Measurements from ENCODE around the gene TMED9. TPM values are rescaled to one million over a fixed set of nuclear protein-coding genes. Genes with fewer than 3 reads are reported as not detected.
"Not testable (repeated sequence)": the region's sequence is repeated elsewhere in the genome, so short reads cannot be mapped to it uniquely, and the experiment has no call there.

Gene TMED9
- 174 and 176 TPM in 2 replicates for total RNA-seq

DNA sequence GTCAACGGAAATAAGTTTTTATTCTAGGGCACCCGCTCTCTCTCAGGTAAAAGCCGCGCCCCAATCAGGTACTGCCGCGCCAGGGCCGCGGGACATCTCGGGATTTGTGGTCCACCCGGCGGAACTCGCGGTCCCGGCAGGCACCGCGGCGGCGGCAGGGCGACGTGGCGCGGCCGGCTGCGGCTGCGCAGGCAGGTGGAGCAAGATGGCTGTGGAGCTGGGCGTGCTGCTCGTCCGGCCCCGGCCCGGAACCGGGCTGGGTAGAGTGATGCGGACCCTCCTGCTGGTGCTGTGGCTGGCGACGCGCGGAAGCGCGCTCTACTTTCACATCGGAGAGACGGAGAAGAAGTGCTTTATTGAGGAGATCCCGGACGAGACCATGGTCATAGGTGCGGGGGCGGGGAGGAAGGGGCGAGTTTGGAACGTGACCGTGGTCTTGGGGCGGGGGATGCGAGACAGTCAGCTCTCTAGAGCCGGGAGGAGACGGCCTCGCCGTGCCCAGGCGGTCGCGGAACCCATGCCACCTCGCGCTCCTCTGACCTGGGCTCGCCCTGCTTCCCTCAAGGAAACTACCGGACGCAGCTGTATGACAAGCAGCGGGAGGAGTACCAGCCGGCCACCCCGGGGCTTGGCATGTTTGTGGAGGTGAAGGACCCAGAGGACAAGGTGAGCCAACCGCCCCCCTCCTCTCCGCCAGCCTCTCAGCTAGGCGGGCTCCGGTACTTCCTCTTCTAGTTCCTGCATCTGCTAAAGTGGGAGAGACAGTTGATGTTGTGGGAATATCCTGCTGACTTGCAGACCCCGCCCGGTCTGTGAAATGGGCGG lies at the start of gene TMED9:
TSS of gene TMED9 (plus strand) at position 194 of the 825 bp plus-strand sequence. CDS start at position 206, 12 bp downstream.
- DNase-seq = peak; percentile 90

DNA sequence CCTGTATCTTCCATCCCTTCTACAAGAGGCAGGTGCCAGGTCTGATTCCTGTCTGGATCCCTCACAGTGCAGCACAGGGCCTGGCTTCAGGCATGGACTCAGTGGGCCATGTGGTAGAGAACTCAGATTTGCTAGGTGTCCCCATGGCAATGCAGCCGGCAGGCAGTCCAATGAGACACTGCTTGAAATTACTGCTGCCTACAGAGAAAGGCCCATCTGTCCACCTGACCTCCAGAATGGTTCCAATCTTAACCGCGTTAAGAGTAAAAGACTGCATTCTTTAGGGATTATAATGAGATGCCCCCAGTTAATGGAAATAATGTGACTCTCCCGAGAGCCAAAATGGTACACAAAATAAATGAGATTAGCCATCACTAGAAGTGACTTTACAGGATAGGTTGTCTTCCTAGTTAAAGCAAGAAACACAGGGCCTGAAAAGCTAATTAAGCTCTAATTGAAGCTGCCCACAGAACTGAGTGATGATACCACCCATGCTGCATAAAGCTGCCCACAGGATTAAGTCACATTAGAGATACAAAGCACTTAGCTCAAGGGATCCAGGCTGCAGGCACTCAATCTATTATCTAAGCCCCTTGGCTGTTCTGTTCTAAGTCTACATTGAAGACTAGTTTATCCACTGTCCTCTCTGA lies 49.1 kb upstream of the TMED9 start:
- no peak for DNase-seq

DNA sequence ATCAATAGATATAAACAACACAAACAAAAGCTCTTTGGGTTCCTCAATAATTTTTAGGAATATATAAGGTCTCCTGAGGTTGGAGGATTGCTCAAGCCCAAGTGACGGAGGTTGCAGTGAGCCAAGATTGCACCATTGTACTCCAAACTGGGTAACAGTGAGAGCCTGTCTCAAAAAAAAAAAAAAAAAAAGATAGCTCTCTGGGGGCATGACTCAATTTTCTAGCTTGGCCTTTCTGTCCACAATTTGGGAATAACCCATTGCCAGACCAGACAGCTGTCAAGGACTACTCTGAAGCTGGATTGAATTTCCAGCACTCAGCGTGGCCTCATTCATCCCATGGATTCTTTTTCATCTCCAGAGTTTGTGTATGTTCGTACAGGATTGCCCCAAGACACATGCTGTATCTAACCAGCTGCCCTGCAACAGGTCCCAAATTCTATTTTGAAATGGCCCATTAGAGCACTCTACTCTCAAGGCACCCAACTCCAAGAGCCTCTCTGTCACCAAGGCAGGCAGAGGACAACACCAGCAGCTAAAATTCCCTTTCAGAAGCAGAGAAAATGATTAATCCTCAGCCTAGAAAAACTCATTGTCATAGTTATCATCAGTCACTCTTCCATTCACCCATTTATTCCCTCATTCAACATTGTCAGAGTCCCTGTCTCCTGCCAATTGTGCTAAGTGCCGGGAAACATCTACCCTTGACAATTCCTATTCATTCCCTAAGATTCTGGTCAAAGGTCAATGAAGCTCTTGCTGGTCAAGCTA lies 46.3 kb upstream of the TMED9 start:
- no peak for DNase-seq

DNA sequence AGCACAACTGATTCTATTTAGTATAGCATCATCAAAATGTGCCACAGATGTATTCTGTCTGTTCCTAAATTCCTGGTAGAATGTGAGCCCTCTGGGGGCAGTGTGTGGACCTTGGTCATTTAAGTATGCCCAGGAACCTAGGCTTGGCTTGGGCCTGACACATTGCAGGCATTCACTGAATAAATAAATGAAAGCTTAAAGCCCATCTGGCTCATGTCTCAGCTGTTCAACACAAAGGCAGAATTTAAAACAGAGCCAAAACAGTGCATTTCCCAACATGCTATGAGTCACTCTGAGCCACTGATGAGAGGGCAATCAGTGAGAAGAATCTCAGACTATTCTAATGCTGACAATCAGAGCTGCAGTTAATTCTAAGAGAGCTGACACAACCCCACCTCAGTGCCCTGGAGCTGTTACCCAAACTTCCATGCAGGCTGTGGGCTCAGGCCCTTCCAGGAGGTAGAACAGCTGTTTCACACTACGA lies 45.7 kb upstream of the TMED9 start:
- DNase-seq = peak; percentile 92

GRCh38 chr5:177547736-177548135 lies 44.3 kb upstream of the TMED9 start:
- DNase-seq = no peak

DNA sequence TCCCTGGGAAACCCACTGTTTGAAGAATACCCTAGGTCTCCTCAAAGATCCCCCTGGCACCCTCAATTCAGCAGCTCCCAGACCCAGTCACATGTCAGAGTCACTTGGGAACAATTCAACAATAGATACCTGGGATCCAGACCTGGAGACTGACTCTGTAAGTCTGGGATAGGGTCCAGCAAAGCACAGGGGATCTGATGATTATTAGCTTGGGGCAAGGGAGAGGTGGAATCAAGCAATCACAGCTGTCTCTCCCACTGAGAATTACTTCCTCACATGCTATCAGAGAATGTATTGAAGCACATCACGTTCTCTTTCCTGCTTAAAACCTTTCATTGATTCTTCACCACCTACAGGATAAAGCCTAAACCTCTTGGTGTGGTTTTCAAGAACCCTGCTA lies 43.5 kb upstream of the TMED9 start:
- DNase-seq = no peak

DNA sequence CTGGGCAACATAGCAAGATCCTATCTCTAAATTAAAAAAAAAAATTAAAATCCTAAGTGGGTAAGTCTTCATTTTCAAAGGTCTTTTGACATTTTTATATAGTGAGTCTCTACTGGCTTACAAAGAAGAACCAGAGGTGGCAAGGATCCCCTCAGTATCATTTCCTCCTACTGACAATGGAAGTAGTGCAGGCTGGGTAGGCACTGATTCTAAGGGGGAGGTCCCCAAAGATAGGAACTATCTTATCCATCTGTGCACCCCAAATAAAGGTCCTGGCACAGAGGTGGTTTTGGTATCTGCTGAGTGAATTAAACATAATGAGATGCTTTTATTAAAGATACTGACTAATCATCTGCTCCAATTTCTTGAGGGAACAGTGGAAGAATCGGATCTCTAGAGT lies 41.9 kb upstream of the TMED9 start:
- no peak for DNase-seq

- peak; percentile 39 for DNase-seq
These were observed 39.1 kb upstream of the TMED9 start for GRCh38 chr5:177552839-177553455.

- peak; percentile 34 for DNase-seq
These were observed 38.2 kb upstream of the TMED9 start for GRCh38 chr5:177553671-177554429.

GRCh38 chr5:177554474-177555111 lies 37.4 kb upstream of the TMED9 start, which contains the start of gene FAM193B:
FAM193B (minus strand) TSS chr5:177554563; CDS start chr5:177554458, 105 bp downstream.
- peak; percentile 93 for DNase-seq

- no peak for DNase-seq
These were observed 36.8 kb upstream of the TMED9 start for GRCh38 chr5:177555228-177555627.

DNA sequence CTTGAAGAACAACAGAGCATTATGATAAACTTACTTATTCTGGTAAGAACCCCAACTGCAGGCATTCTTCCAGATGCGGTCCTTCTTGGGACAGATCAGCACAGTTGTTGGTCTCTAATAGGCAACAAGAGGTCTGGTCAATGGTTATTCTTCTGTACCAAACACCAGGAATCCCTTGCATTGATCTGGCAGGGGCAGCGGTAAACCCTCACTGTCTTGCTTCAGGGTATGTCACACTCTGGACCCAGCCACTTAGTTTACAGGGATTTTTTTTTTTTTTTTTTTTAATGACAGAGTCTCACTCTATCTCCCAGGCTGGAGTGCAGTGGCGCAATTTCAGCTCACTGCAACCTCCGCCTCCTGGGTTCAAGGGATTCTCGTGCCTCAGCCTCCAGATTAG lies 36.3 kb upstream of the TMED9 start:
- no peak for DNase-seq

DNA sequence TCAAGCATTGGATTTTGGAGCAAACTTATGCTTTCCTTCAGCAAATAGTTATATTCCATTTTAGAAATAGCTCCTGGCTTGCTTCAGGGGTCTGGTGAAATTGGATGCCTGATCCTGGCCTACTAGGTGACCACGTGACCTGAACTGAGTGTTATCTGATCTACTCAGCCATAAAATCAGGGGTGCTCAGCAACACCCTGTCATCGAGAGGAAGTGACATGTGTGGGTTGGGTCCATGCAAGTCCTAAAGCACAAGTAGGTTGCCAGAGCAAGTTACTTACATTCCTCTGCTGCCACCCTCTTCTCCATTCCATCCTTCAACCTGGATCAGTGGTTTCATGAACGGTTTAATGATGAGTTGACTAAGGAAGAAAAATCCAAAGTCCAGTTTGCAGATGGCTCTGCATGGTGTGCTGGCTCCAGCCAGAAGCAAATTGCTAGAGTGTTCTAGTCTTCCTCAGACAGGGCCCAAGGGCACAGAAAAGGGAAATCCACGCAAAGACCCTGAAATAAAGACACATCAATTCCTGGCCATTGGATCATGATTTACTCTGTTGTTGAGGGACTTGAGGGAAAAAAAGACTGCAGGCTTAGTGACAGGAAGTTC lies 34.9 kb upstream of the TMED9 start:
- DNase-seq = no peak

- no peak for DNase-seq
These were observed 34.2 kb upstream of the TMED9 start for GRCh38 chr5:177557796-177558195.

GRCh38 chr5:177559446-177559941 lies 32.5 kb upstream of the TMED9 start:
- not testable (repeated sequence) for DNase-seq

DNA sequence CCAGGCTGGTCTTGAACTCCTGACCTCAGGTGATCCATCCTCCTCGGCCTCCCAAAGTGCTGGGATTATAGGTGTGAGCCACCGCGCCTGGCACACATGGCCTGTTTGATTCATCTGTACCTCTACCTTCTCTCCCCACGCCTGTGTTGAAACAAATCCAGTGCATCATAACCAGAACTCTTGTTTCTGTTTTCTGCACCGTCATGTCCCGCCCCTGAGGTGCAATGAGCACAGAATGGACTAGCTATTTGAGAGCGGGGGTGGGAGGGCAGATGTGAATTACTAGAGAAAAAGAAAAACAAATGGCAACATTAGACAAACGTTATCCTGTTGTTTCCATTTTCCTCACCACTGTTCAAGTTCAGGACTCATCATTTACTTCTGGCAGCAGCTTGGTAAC lies 27.0 kb upstream of the TMED9 start:
- no peak for DNase-seq

DNA sequence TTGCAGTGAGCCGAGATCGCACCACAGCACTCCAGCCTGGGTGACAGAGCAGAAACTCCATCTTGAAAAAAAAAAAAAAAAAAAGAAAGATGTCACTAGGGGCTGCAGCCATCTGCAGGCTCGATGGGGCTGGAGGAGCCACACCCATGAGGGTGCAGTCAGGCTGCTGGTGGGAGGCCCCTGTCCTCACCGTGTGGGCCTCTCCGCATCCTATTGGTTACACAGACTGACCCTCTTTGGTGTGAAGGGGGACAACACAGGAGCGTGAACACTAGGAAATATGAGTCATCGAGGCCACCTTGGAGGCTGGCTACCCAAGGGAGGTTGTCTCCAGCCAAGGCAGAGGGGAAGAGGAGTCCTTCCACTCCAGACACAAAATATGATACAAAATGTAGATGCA lies 23.7 kb upstream of the TMED9 start:
- DNase-seq = no peak

- no peak for DNase-seq
These were observed 22.1 kb upstream of the TMED9 start for GRCh38 chr5:177569894-177570293.

DNA sequence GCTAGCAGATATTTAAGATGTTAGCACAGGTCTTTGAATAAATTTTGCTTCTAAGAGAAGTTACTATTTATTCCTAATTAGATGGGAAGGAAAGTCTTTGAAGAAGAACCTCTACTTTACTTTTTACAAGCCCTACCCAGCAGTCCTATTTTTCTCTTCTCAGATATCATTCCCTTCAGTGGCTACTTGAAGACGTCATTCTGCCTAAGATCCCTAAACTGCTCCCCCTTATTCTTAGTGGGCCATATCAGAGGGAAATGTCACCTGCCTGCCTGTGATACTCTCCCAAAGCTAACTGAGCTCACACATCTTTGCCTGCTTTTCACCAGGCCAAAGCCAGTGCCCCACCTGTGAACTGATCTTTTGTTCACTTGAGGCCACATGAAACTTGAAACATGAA lies 16.5 kb upstream of the TMED9 start:
- DNase-seq = no peak

DNA sequence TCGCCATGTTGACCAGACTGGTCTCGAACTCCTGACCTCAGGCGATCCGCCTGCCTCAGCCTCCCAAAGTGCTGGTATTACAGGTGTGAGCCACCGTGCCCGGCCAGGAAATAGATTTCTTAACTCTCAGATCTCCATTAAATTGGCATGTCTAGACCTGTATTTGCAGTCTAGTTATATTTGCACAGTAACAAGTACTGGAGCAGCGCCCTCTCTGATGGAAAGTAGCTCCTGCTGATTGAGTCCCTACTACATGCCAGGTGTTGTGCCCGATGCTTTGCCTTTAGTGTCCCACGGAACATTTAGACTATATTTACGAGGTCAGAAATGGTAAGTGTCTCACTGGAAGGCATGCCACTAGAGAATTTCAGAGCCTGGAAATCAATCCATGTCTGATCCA lies 15.8 kb upstream of the TMED9 start:
- DNase-seq = no peak

GRCh38 chr5:177578316-177578715 lies 13.7 kb upstream of the TMED9 start:
- DNase-seq = no peak
